Cardiac muscle cell (in vitro differentiated cells and primary cell): ENCODE results near the gene ORM2. TPM values are rescaled to one million over a fixed set of nuclear protein-coding genes. Genes with fewer than 3 reads are reported as not detected.
A peak's percentile ranks its signal among the peaks of the same experiment; 100 is the strongest.
"Not testable (repeated sequence)": the region's sequence is repeated elsewhere in the genome, so short reads cannot be mapped to it uniquely, and the experiment has no call there.

Experiments used
- DNase-seq, 2 donors: peaks; one replicate each; pipeline versions ENCODE4 v3.0.0 to v3.0.0-alpha.2; 2010 to 2017; ENCODE audit warnings: low read depth in 1 of 2, low spot score in 1 of 2
- H3K27ac ChIP-seq: fragments of 200-600 bp; sonication (generic); 2 replicates; pipeline ENCODE4 v1.5.1; 2016
- H3K27me3 ChIP-seq: fragments of 200-600 bp; sonication (generic); 2 replicates; pipeline ENCODE4 v1.6.0; 2016; ENCODE audit warnings: control low read depth
- H3K36me3 ChIP-seq: fragments of 200-600 bp; sonication (generic); 2 replicates; pipeline ENCODE4 v1.5.1; 2016; ENCODE audit warnings: control low read depth
- H3K4me1 ChIP-seq: fragments of 200-600 bp; sonication (generic); 2 replicates; pipeline ENCODE4 v1.8.1; 2017; ENCODE audit warnings: low read depth, mild to moderate bottlenecking, mixed run types
- H3K4me3 ChIP-seq: fragments of 200-600 bp; sonication (generic); 2 replicates; pipeline ENCODE4 v1.5.1; 2016; ENCODE audit warnings: mild to moderate bottlenecking
- H3K9me3 ChIP-seq: fragments of 200-600 bp; sonication (generic); 2 replicates; pipeline ENCODE4 v1.5.1; 2017; ENCODE audit warnings: low read depth, mild to moderate bottlenecking, control low read depth
- CTCF ChIP-seq: IDR thresholded peaks from 2 replicates; pipeline ENCODE4 v1.5.1; 2012; ENCODE audit warnings: low read depth, mild to moderate bottlenecking, low read length
- polyA plus RNA-seq: library from polyadenylated mRNA; unstranded; fragments of >200 nt; fragmentation: Nextera tagmentation; extraction: Ambion mirVana; gene quantifications from 2 replicates; pipeline ENCODE4 v1.2.1, GENCODE V29; 2016
- total RNA-seq: library from RNA; depleted of rRNA; stranded (reverse); fragments of >200 nt; gene quantifications from 2 replicates; pipeline ENCODE4 v1.2.3, GENCODE V29; 2016

The ORM2 gene
- total RNA-seq (not detected in 2 replicates), polyA plus RNA-seq (not detected in 2 replicates)

DNA sequence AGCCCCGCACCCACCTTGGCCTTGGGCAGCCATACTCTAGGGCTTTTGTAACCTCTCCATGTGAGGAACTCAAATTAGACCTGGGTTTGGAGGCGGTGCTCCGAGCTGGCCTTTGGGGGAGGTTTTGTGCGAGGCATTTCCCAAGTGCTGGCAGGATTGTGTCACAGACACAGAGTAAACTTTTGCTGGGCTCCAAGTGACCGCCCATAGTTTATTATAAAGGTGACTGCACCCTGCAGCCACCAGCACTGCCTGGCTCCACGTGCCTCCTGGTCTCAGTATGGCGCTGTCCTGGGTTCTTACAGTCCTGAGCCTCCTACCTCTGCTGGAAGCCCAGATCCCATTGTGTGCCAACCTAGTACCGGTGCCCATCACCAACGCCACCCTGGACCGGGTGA lies at the start of gene ORM2:
Gene ORM2, plus strand, starts transcription at position 245 of the 398 bp plus-strand sequence. Its CDS starts 36 bp downstream, at position 281.
- not testable (repeated sequence) for H3K4me3 ChIP-seq, H3K9me3 ChIP-seq, H3K4me1 ChIP-seq, H3K27ac ChIP-seq, H3K36me3 ChIP-seq, H3K27me3 ChIP-seq, DNase-seq

DNA sequence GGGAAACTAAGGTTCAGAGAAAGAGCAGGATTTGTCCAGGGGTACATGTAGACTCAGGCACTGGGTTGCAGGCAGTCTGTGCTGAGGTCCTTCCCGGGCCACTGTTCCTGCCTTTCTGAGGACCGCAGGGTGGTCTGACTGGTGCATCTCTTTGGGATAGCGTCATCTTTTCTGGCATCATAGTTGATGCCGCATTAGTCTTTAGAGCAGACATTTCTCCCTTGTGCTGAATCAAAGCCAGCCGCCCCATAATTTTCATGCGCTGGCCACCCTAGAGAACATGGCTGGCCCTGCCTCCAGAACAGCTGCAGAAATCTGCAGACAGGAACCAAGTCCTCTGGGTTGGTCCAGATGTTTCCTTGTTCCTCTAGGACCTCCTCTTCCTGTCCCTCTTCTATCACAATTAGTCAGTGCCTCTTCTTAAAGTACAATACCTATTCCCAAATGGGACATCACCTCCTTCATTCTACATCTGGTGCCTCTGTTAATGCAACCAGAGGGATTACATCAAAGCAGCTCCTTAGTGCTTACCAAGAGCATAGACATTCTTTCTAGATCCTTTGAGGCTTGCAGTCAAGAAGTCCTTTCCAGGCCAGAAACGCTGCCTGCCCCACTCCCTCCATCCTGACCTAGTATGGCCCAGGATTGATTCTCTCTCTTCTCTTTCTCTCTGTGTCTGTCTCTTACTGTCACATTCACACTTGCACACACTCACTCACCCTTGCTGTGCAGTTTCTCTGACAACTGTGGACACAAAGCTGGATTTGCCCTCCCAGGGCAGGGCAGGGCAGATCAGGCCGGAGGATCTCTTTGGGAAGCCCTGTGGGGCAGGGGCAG lies 48.8 kb upstream of the ORM2 start:
- H3K9me3 ChIP-seq = no peaks in the 10 kb centered on the region
- no peak overlapping the region for H3K27ac ChIP-seq
- H3K36me3 ChIP-seq = no peaks in the 10 kb centered on the region
- H3K27me3 ChIP-seq = no peaks in the 10 kb centered on the region
- TF ChIP-seq CTCF = no peak
- H3K4me3 ChIP-seq = no peak overlapping the region
- H3K4me1 ChIP-seq = no peaks in the 10 kb centered on the region
- DNase-seq = peak in 1 of 2 donors; percentile 34

GRCh38 chr9:114281473-114282103 lies 48.1 kb upstream of the ORM2 start:
- H3K27ac ChIP-seq = no peak overlapping the region
- H3K27me3 ChIP-seq = no peaks in the 10 kb centered on the region
- peak in 1 of 2 donors; percentile 37 for DNase-seq
- H3K36me3 ChIP-seq = no peaks in the 10 kb centered on the region
- H3K4me3 ChIP-seq = no peak overlapping the region
- no peak for TF ChIP-seq CTCF
- H3K9me3 ChIP-seq = no peaks in the 10 kb centered on the region
- no peaks in the 10 kb centered on the region for H3K4me1 ChIP-seq

DNA sequence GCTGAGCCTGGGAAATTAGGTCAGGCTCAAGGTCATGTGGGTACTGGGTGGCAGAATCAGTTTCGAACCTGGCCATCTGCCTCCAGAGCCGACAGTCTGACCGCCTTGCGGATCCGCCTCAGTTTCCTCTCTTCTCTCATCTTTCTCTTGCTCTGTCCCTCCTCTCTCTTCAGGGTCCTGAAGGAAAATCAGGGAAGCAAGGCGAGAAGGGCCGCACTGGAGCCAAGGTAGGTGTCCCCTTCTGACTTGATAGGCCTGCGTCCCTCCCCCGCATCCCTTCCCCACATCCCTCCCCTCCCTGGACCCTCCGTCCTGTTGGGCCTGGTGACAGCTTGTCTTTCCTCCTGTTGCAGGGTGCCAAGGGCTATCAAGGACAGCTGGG lies 47.6 kb upstream of the ORM2 start:
- DNase-seq = no peak
- H3K36me3 ChIP-seq = no peaks in the 10 kb centered on the region
- no peaks in the 10 kb centered on the region for H3K27me3 ChIP-seq
- no peaks in the 10 kb centered on the region for H3K4me1 ChIP-seq
- H3K27ac ChIP-seq = no peak overlapping the region
- no peak overlapping the region for H3K4me3 ChIP-seq
- TF ChIP-seq CTCF = no peak
- H3K9me3 ChIP-seq = no peaks in the 10 kb centered on the region

GRCh38 chr9:114282507-114282906 lies 47.2 kb upstream of the ORM2 start:
- no peak for TF ChIP-seq CTCF
- Histone ChIP-seq H3K4me3 (no peak overlapping the region), H3K4me1 (no peaks in the 10 kb centered on the region), H3K9me3 (no peaks in the 10 kb centered on the region), H3K36me3 (no peaks in the 10 kb centered on the region), H3K27ac (no peak overlapping the region), H3K27me3 (no peaks in the 10 kb centered on the region)
- no peak for DNase-seq

DNA sequence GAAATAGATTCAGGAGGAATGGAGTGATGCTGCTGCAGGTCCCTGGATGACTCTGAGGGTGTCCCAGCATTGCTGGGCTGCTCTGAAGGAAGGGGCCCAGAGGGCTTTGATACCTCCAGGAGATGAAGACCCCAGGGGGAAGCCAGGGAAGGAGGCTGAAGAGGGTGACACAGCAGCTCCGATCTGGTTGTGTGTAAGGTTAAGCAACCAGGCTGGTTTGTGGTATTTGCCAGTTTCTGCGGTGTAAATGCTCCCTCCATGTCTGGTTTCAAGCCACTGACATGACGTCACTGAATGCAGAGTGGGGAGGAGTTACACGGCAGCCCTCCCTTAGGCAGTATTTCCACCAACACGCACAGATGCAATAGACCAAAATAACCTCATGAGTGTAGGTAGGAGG lies 46.7 kb upstream of the ORM2 start:
- peak in 1 of 2 donors; percentile 90 for DNase-seq
- H3K9me3 ChIP-seq = no peaks in the 10 kb centered on the region
- no peak overlapping the region for H3K4me3 ChIP-seq
- H3K27ac ChIP-seq = no peak overlapping the region
- no peaks in the 10 kb centered on the region for H3K27me3 ChIP-seq
- TF ChIP-seq CTCF = no peak
- no peaks in the 10 kb centered on the region for H3K4me1 ChIP-seq
- no peaks in the 10 kb centered on the region for H3K36me3 ChIP-seq
